Adrenal gland (tissue), 5 donors: ENCODE measurements around the gene GTF3C5.

Experiments
- POLR2A ChIP-seq, 2 donors: fragments of 450-650 bp; IDR thresholded peaks; one replicate each; pipeline ENCODE4 v1.6.1; 2017; ENCODE audit warnings: antibody characterized with exemption in 2 of 2, mild to moderate bottlenecking in 2 of 2, moderate library complexity in 1 of 2
- TF ChIP-seq, protein P1 (sequence below), 6 experiments: fragments of 450-650 bp in 4 of 6; fragments of 200-600 bp in 2 of 6; sonication (generic) in 1 of 6; IDR thresholded peaks; 1 replicate in 5 of 6; 2 replicates in 1 of 6; pipeline versions ENCODE4 v1.5.1 to v1.8.0; 2016 to 2021; ENCODE audit warnings: antibody characterized with exemption in 6 of 6, mild to moderate bottlenecking in 2 of 6, moderate library complexity in 1 of 6
- donor health status: DM: no; HTN: no; CAD: no.

GRCh38 chr9:133032171-133032570 is 1.4 kb downstream of the GTF3C5 start:
- TF ChIP-seq, protein P1, sequence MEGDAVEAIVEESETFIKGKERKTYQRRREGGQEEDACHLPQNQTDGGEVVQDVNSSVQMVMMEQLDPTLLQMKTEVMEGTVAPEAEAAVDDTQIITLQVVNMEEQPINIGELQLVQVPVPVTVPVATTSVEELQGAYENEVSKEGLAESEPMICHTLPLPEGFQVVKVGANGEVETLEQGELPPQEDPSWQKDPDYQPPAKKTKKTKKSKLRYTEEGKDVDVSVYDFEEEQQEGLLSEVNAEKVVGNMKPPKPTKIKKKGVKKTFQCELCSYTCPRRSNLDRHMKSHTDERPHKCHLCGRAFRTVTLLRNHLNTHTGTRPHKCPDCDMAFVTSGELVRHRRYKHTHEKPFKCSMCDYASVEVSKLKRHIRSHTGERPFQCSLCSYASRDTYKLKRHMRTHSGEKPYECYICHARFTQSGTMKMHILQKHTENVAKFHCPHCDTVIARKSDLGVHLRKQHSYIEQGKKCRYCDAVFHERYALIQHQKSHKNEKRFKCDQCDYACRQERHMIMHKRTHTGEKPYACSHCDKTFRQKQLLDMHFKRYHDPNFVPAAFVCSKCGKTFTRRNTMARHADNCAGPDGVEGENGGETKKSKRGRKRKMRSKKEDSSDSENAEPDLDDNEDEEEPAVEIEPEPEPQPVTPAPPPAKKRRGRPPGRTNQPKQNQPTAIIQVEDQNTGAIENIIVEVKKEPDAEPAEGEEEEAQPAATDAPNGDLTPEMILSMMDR (IDR thresholded peaks at IDR 0.05), result no peak
- TF ChIP-seq POLR2A (IDR thresholded peaks at IDR 0.05), result no peak
